ENCODE data around the gene SIM2. TPM values are rescaled to one million over a fixed set of nuclear protein-coding genes. Genes with fewer than 3 reads are reported as not detected.

Gene SIM2
- total RNA-seq, 4 donors from 2014 or later: 0.42 TPM; not detected in 3

DNA sequence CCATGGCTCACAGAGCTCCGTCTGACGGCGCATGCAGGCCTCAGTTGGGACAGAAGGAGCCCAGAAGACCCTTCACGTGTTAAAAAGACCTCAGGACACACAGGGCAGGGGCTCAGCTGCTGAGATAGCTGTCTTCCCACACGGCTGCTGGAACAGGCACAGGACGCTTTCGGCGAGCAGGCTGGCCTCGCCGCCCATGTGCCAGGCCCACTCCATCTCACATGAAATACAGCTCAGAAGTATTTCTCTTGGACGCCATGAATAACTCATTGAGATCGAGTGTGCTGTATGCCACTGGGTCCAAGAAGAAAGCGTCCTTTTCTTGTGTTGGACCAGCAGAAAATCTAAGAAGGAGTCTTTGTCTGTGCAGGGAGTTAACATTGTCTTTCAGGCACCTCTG is 69.6 kb downstream of the SIM2 start:
- no peak overlapping the region for H3K27ac ChIP-seq (replicated peaks in 1 of 4)
- H3K36me3 ChIP-seq: peaks cover 0 to 10% (median 0%) of the 10 kb centered on the region in 4 donors
- DNase-seq (ENCODE audit: extremely low spot score): no peak
- TF ChIP-seq POLR2AphosphoS5 (IDR thresholded peaks at IDR 0.05): no peak
- no peak for TF ChIP-seq EP300 (IDR thresholded peaks at IDR 0.05)
- peaks cover 4 to 17% (median 9%) of the 10 kb centered on the region in 4 donors for H3K4me1 ChIP-seq
- no peak overlapping the region for H3K4me3 ChIP-seq
- WGBS: 95% methylated on average over 13 of the region's 13 CpGs
- no peaks in the 10 kb centered on the region for H3K27me3 ChIP-seq
- no peaks in the 10 kb centered on the region for H3K9me3 ChIP-seq
- intact Hi-C loops (cut with DNase I): no loop called here

DNA sequence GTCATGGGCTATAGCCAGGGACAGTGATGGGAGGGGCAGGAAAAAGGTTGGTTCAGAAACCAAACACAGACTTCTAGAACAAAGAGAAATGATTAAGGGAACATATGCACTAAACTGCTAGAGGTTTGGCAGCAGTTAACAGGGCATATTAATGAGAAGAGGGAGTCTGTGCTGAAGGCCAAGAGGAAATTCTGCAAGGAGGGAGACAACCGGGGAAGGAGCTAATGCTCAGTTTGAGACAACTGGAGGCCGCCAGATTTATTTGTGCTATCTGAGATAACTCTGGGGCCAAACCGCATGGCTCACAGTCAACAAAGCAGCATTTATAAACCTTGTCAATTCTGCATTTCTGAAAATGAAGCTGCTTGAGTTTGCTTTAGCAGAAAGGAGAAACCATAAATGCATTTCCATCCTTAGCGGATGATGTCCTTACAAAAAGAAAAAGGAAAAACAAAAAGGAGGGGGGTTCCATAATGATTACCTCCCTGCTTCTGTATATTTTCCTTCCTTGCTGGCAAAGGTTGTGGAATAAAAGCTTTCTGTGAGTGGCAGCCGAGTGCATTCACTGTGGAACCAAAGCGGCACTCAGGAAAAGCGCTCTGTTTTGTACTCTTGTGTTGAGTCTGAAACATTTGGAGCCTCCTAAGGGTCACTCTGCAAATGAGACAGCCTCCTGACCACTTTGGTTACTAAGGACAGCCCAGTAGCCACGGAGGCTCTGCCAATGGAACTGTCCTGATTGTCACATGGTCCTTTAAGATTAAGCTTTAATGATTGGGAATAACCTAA is 70.3 kb downstream of the SIM2 start:
- TF ChIP-seq POLR2A (IDR thresholded peaks at IDR 0.05; ENCODE audit: low read depth) (no peak), POLR2AphosphoS5 (IDR thresholded peaks at IDR 0.05) (no peak), EP300 (IDR thresholded peaks at IDR 0.05) (no peak)
- TF ChIP-seq, protein P1, sequence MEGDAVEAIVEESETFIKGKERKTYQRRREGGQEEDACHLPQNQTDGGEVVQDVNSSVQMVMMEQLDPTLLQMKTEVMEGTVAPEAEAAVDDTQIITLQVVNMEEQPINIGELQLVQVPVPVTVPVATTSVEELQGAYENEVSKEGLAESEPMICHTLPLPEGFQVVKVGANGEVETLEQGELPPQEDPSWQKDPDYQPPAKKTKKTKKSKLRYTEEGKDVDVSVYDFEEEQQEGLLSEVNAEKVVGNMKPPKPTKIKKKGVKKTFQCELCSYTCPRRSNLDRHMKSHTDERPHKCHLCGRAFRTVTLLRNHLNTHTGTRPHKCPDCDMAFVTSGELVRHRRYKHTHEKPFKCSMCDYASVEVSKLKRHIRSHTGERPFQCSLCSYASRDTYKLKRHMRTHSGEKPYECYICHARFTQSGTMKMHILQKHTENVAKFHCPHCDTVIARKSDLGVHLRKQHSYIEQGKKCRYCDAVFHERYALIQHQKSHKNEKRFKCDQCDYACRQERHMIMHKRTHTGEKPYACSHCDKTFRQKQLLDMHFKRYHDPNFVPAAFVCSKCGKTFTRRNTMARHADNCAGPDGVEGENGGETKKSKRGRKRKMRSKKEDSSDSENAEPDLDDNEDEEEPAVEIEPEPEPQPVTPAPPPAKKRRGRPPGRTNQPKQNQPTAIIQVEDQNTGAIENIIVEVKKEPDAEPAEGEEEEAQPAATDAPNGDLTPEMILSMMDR (IDR thresholded peaks at IDR 0.05): no peak
- Histone ChIP-seq H3K4me1 (peaks cover 7 to 19% (median 10%) of the 10 kb centered on the region in 4 donors), H3K9me3 (no peaks in the 10 kb centered on the region), H3K4me3 (no peak overlapping the region), H3K27me3 (no peaks in the 10 kb centered on the region), H3K36me3 (peaks cover 0 to 7% (median 0%) of the 10 kb centered on the region in 4 donors), H3K27ac (replicated peaks in 1 of 4) (no peak overlapping the region)
- 73% methylated on average over 8 of the region's 8 CpGs for WGBS
- intact Hi-C loops (cut with DNase I): no loop called here
- no peak for DNase-seq (ENCODE audit: extremely low spot score)

DNA sequence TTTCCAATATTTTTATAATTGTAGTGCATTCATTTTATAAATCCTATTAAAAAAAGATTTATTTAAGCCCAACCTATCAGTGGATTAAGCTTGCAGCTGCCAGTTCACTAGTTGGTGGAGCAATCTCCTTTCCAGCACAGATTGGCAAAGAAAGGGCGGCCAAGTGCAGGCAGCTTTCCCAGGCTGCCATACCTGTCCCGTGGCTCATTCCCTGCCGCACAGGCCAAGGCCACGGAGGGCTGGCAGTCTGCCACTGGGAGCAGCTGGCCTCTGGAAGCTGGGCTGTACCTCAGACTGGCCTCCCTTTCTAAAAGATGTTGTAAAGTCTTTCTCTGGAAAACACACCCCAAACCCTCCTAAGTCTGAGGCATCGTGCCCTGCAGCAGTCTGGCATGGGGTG is 74.2 kb downstream of the SIM2 start:
- no peak for DNase-seq (ENCODE audit: extremely low spot score)

DNA sequence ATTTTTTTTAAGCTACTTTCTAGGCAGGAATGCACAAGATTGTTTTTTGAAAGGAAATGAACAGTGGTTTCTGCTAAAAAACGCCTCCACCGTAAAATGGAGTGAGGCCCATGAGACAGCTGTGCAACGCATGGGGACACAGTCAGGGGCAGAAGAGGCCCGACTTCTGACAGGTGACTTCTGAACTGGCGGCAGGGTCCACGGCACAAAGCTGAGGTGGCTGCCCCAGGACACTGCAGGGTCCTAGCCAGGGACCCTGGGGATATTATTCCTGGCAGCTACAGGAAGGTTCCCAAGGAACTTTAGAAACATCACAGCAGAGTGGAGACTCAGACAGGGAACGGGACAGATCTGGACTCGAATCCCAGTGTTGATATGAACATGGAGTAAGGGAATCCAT is 75.1 kb downstream of the SIM2 start:
- Histone ChIP-seq H3K27ac (replicated peaks in 1 of 4) (no peak overlapping the region), H3K9me3 (no peaks in the 10 kb centered on the region), H3K4me3 (no peak overlapping the region), H3K4me1 (peaks cover 7 to 16% (median 10%) of the 10 kb centered on the region in 4 donors), H3K36me3 (no peaks in the 10 kb centered on the region), H3K27me3 (no peaks in the 10 kb centered on the region)
- DNase-seq (ENCODE audit: extremely low spot score): no peak
- TF ChIP-seq, protein P1 (IDR thresholded peaks at IDR 0.05): no peak
- TF ChIP-seq POLR2AphosphoS5 (IDR thresholded peaks at IDR 0.05): no peak
- TF ChIP-seq POLR2A (IDR thresholded peaks at IDR 0.05; ENCODE audit: low read depth): no peak
- TF ChIP-seq EP300 (IDR thresholded peaks at IDR 0.05): no peak
- intact Hi-C loops (cut with DNase I): no loop called here
- 78% methylated on average over 8 of the region's 8 CpGs for WGBS

More for the DNA sequence above, 74.2 kb downstream of the SIM2 start:
- Histone ChIP-seq H3K27ac (replicated peaks in 1 of 4) (no peak overlapping the region), H3K4me3 (no peak overlapping the region), H3K4me1 (peaks cover 7 to 19% (median 10%) of the 10 kb centered on the region in 4 donors), H3K27me3 (no peaks in the 10 kb centered on the region), H3K36me3 (no peaks in the 10 kb centered on the region), H3K9me3 (no peaks in the 10 kb centered on the region)
- no peak for TF ChIP-seq EP300 (IDR thresholded peaks at IDR 0.05)
- peak in 1 of 2 donors; percentile 19 for TF ChIP-seq POLR2AphosphoS5 (IDR thresholded peaks at IDR 0.05)
- WGBS: 30% methylated on average over 3 of the region's 5 CpGs
- intact Hi-C loops (cut with DNase I): no loop called here

DNA sequence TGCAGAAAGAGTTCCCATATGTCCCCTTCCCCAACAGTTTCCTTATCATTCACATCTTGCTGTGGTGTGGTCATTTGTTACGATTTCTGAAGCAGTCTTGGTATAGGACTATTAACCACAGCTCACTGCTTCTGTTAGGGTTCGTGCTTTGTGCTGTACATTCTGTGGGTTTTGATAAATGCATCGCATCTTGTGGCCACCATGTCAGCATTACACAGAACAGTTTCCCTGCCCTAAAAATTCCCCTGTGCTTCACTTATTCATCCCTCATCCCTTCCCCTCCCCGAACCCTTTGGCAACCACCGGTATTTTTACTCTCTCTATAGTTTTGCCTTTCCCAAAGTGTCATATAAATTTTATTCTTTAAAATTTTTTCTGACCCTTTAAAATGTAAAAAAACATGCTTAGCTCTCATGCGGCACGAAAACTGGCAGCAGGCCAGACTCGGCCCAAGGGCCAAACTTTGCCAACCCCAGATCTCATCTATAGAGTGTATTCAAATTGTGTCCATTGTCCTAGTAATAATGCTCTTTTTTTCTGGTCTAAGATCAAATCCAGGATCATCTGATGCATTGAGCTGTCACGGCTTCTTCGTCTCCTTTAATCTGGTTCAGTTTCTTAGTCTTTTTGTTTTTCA is 78.2 kb downstream of the SIM2 start:
- 81% methylated on average over 10 of the region's 10 CpGs for WGBS
- Histone ChIP-seq H3K9me3 (no peaks in the 10 kb centered on the region), H3K4me3 (no peak overlapping the region), H3K27ac (replicated peaks in 1 of 4) (no peak overlapping the region), H3K27me3 (no peaks in the 10 kb centered on the region), H3K36me3 (no peaks in the 10 kb centered on the region), H3K4me1 (peaks cover 2 to 10% (median 8%) of the 10 kb centered on the region in 4 donors)
- DNase-seq (ENCODE audit: extremely low spot score): no peak
- intact Hi-C loops (cut with DNase I): no loop called here
- no peak for TF ChIP-seq POLR2A (IDR thresholded peaks at IDR 0.05; ENCODE audit: low read depth)
- TF ChIP-seq, protein P1 (IDR thresholded peaks at IDR 0.05): no peak
